Natural killer cell (primary cell): ENCODE measurements around the gene CASP2. TPM values are rescaled to one million over a fixed set of nuclear protein-coding genes. Genes with fewer than 3 reads are reported as not detected.
"Not testable (repeated sequence)": the region's sequence is repeated elsewhere in the genome, so short reads cannot be mapped to it uniquely, and the experiment has no call there.

Source experiments
- ATAC-seq, 3 donors: fragments of 150-1000 bp in 2 of 3; fragments of 200-7000 bp in 1 of 3; cut with Tn5 transposase; 1 replicate in 1 of 3; 2 replicates in 2 of 3; pipeline ENCODE4 v1.10.0; 2021; ENCODE audit warnings: mild to moderate bottlenecking in 2 of 3, moderate library complexity in 2 of 3
- DNase-seq, 2 donors: peaks; one replicate each; pipeline versions ENCODE4 v3.0.0 to v3.0.0-alpha.2; 2013 to 2021; ENCODE audit warnings: mixed read lengths in 1 of 2
- H3K27ac ChIP-seq: one replicate; pipeline ENCODE4 v1.5.1; 2013; ENCODE audit warnings: mild to moderate bottlenecking, low read length
- H3K27me3 ChIP-seq: one replicate; pipeline ENCODE4 v1.6.1; 2013; ENCODE audit warnings: low read length; ENCODE audit not compliant: control insufficient read depth, insufficient read depth
- H3K36me3 ChIP-seq: one replicate; pipeline ENCODE4 v1.6.1; 2013; ENCODE audit warnings: low read length; ENCODE audit not compliant: control insufficient read depth, insufficient read depth
- H3K4me1 ChIP-seq: one replicate; pipeline ENCODE4 v1.6.1; 2013; ENCODE audit warnings: low read length; ENCODE audit not compliant: control insufficient read depth, insufficient read depth
- H3K4me3 ChIP-seq: one replicate; pipeline ENCODE4 v1.5.1; 2013; ENCODE audit warnings: low read length
- H3K9me3 ChIP-seq: one replicate; pipeline ENCODE4 v1.6.1; 2013; ENCODE audit warnings: low read length; ENCODE audit not compliant: control insufficient read depth, insufficient read depth
- H3K27ac Mint-ChIP-seq, 2 donors: one replicate each; pipeline ENCODE4 v1.8.0; 2022; ENCODE audit warnings: mild to moderate bottlenecking in 2 of 2, mixed read lengths in 2 of 2, moderate library complexity in 1 of 2
- H3K27me3 Mint-ChIP-seq, 2 donors: one replicate each; pipeline ENCODE4 v1.8.0; 2022; ENCODE audit warnings: low read depth in 2 of 2, mixed read lengths in 2 of 2
- H3K36me3 Mint-ChIP-seq: one replicate; pipeline ENCODE4 v1.8.0; 2022; ENCODE audit warnings: mixed read lengths
- H3K4me1 Mint-ChIP-seq, 2 donors: one replicate each; pipeline ENCODE4 v1.8.0; 2022; ENCODE audit warnings: mixed read lengths in 2 of 2
- H3K4me3 Mint-ChIP-seq: one replicate; pipeline ENCODE4 v1.8.0; 2022; ENCODE audit warnings: mild to moderate bottlenecking, moderate library complexity, mixed read lengths
- H3K9me3 Mint-ChIP-seq, 2 donors: one replicate each; pipeline ENCODE4 v1.8.0; 2022; ENCODE audit warnings: mixed read lengths in 2 of 2
- WGBS: methylation state at CpG from one replicate; pipeline ENCODE4 v1.1.7; 2013; ENCODE audit warnings: missing lambda C conversion rate; ENCODE audit not compliant: insufficient coverage; 5-methylcytosine and 5-hydroxymethylcytosine counted together
- intact Hi-C: fragments of 100-400 bp; cut with micrococcal nuclease; formaldehyde crosslinking; loops from one replicate; pipeline ENCODE4 v1.14.2; 2022
- total RNA-seq, 4 donors: library from RNA; stranded (reverse); fragments of 120-200 nt in 1 of 4; gene quantifications; one replicate each; pipeline versions ENCODE4 v1.2.3 to v1.2.4, GENCODE V29; 2013 to 2022
- TF ChIP-seq, protein P1 (sequence below): fragments of 200-600 bp; IDR thresholded peaks from one replicate; pipeline ENCODE4 v1.8.0; 2022; ENCODE audit warnings: antibody characterized with exemption

CASP2 gene
- total RNA-seq, 3 donors from 2014 or later (not counting 1 experiment from before 2014, with no cell fraction given), result 36.7 to 60.5 (median 54.7) TPM

DNA sequence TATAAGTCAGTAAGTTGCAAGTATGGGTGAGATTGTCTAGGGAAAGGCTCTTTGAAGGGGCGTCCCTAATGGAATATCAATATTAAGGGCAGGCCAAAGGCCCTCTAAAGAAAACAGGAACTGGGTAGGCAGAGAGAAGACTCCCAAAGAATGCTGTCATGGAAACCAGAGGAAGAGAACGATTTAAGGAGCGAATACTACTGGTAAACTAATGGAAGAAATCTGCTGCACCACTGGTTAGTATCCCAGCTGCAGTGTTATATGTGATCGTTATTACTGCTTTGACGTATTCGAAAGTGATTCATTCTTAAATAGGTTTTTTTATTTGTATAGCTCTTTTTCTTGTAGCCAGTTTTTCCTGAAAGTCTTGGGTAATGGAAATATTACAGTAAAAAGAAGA lies 1.3 kb downstream of the CASP2 start:
- Histone ChIP-seq H3K27ac (no peak overlapping the region), H3K27me3 (no peaks in the 10 kb centered on the region), H3K36me3 (peaks cover 26% of the 10 kb centered on the region), H3K4me1 (peaks cover 24% of the 10 kb centered on the region), H3K4me3 (peak overlapping the region; percentile 95), H3K9me3 (no peaks in the 10 kb centered on the region)
- intact Hi-C loops, result no loop called here
- H3K27ac Mint-ChIP-seq, result peak overlapping the region; percentile 85 to 94
- TF ChIP-seq, protein P1, sequence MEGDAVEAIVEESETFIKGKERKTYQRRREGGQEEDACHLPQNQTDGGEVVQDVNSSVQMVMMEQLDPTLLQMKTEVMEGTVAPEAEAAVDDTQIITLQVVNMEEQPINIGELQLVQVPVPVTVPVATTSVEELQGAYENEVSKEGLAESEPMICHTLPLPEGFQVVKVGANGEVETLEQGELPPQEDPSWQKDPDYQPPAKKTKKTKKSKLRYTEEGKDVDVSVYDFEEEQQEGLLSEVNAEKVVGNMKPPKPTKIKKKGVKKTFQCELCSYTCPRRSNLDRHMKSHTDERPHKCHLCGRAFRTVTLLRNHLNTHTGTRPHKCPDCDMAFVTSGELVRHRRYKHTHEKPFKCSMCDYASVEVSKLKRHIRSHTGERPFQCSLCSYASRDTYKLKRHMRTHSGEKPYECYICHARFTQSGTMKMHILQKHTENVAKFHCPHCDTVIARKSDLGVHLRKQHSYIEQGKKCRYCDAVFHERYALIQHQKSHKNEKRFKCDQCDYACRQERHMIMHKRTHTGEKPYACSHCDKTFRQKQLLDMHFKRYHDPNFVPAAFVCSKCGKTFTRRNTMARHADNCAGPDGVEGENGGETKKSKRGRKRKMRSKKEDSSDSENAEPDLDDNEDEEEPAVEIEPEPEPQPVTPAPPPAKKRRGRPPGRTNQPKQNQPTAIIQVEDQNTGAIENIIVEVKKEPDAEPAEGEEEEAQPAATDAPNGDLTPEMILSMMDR, result no peak
- peaks cover 6% of the 10 kb centered on the region for H3K36me3 Mint-ChIP-seq
- no peak for ATAC-seq
- H3K27me3 Mint-ChIP-seq, result no peaks in the 10 kb centered on the region
- H3K4me1 Mint-ChIP-seq, result peaks cover 39 to 43% of the 10 kb centered on the region in 2 donors
- H3K4me3 Mint-ChIP-seq, result peak overlapping the region; percentile 97
- WGBS, result 27% methylated on average over 6 of the region's 6 CpGs
- no peaks in the 10 kb centered on the region for H3K9me3 Mint-ChIP-seq
- DNase-seq, result no peak

DNA sequence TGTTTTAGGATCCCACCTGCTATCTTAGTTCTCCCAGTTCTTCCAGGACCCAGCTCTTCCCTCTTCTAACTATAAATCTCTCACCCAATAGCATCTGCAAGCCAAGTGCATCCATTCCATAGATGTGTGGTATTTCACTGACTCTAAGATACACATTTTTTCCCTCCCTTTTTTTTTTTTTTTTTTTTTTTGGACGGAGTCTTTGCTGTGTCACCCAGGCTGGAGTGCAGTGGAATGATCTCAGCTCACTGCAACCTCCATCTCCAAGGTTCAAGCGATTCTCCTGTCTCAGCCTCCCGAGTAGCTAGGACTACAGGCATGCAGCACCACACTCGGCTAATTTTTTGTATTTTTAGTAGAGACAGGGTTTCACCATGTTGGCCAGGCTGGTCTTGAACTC lies 1.7 kb downstream of the CASP2 start:
- Histone ChIP-seq H3K4me1 (peaks cover 24% of the 10 kb centered on the region), H3K36me3 (peaks cover 30% of the 10 kb centered on the region)
- ATAC-seq, H3K27ac ChIP-seq, H3K36me3 Mint-ChIP-seq, H3K9me3 Mint-ChIP-seq, H3K9me3 ChIP-seq, H3K4me3 ChIP-seq, H3K27me3 ChIP-seq, DNase-seq, intact Hi-C loops, H3K27me3 Mint-ChIP-seq: not testable (repeated sequence)
- 65% methylated on average over 4 of the region's 4 CpGs for WGBS
- peak overlapping the region in 1 of 2 donors; percentile 94 for H3K27ac Mint-ChIP-seq
- H3K4me3 Mint-ChIP-seq, result peak overlapping the region; percentile 97
- H3K4me1 Mint-ChIP-seq, result peaks cover 39 to 43% of the 10 kb centered on the region in 2 donors

DNA sequence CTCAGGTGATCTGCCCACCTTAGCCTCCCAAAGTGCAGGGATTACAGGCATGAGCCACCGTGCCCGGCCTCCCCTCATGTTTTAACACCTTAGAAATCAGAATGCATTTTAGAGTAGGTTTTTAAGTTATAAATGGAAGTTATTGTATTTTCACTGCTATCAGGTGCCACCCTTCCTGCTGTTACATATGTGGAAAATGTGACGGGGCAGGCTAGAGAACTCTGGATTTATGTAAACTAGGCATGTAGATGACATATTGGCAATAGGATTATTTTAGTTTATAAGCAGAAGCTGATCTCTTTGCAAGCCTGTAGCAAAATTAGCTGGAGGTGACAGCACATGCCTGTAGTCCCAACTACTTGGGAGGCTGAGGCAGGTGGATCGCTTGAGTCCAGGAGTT lies 2.1 kb downstream of the CASP2 start:
- TF ChIP-seq, protein P1, result no peak
- no peak overlapping the region for H3K27ac ChIP-seq
- H3K9me3 Mint-ChIP-seq, result no peaks in the 10 kb centered on the region
- DNase-seq (no peak), ATAC-seq (no peak)
- H3K4me1 Mint-ChIP-seq, result peaks cover 40 to 43% of the 10 kb centered on the region in 2 donors
- H3K4me1 ChIP-seq, result peaks cover 24% of the 10 kb centered on the region
- intact Hi-C loops, result no loop called here
- H3K27me3 ChIP-seq, result no peaks in the 10 kb centered on the region
- H3K4me3 ChIP-seq, result no peak overlapping the region
- 81% methylated on average over 4 of the region's 4 CpGs for WGBS
- no peaks in the 10 kb centered on the region for H3K9me3 ChIP-seq
- peaks cover 7% of the 10 kb centered on the region for H3K36me3 Mint-ChIP-seq
- peaks cover 34% of the 10 kb centered on the region for H3K36me3 ChIP-seq
- H3K27me3 Mint-ChIP-seq, result no peaks in the 10 kb centered on the region
- H3K27ac Mint-ChIP-seq, result peak overlapping the region in 1 of 2 donors; percentile 94
- H3K4me3 Mint-ChIP-seq, result peak overlapping the region; percentile 97

DNA sequence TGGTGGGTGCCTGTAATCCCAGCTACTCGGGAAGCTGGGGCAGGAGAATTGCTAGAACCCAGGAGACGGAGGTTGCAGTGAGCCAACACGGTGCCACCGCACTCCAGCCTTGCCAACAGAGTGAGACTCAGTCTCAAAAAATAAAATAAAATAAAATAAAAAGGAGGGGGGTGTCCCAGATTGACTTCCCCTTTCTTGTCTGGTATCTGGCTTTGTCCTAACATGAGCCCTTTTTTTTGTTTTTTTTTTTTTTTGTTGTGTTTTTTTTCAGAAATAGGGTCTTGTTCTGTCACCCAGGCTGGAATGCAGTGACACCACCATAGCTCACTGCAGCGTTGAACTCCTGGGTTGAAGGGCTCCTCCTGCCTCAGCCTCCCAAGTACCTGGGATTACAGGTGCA lies 4.7 kb downstream of the CASP2 start:
- intact Hi-C loops, result no loop called here
- Mint-ChIP-seq H3K9me3 (no peaks in the 10 kb centered on the region), H3K36me3 (peaks cover 23% of the 10 kb centered on the region), H3K4me3 (no peak overlapping the region), H3K27me3 (no peaks in the 10 kb centered on the region), H3K4me1 (peaks cover 43 to 50% of the 10 kb centered on the region in 2 donors), H3K27ac (no peak overlapping the region)
- H3K36me3 ChIP-seq, result peaks cover 54% of the 10 kb centered on the region
- no peak overlapping the region for H3K4me3 ChIP-seq
- H3K4me1 ChIP-seq, result peaks cover 17% of the 10 kb centered on the region
- no peak for DNase-seq
- no peaks in the 10 kb centered on the region for H3K9me3 ChIP-seq
- TF ChIP-seq, protein P1, result no peak
- H3K27me3 ChIP-seq, result no peaks in the 10 kb centered on the region
- no peak for ATAC-seq
- no peak overlapping the region for H3K27ac ChIP-seq
- WGBS, result 100% methylated on average over 4 of the region's 5 CpGs
